DND-41 (cell line): ENCODE data around the gene KRT77.
"Not testable (repeated sequence)": the region's sequence is repeated elsewhere in the genome, so short reads cannot be mapped to it uniquely, and the experiment has no call there.

Experiments used
- ATAC-seq: fragments of 200-7000 bp; cut with Tn5 transposase; 3 replicates; pipeline ENCODE4 v1.9.1; 2021; ENCODE audit warnings: low read depth; ENCODE audit not compliant: insufficient read depth
- DNase-seq: peaks from one replicate; pipeline ENCODE4 v3.0.0-alpha.2; 2020
- H2AFZ ChIP-seq: 2 replicates; pipeline ENCODE4 v1.6.0; 2012; ENCODE audit warnings: low read depth, low read length
- H3K27ac ChIP-seq: 2 replicates; pipeline ENCODE4 v1.5.1; 2012; ENCODE audit warnings: low read length, inconsistent platforms
- H3K27me3 ChIP-seq: fragments of 200-600 bp; sonication (generic); 2 replicates; pipeline ENCODE4 v1.6.0; 2012; ENCODE audit warnings: low read length, mild to moderate bottlenecking, inconsistent platforms; ENCODE audit not compliant: insufficient read depth, poor library complexity
- H3K36me3 ChIP-seq: 2 replicates; pipeline ENCODE4 v1.5.1; 2012; ENCODE audit warnings: low read length, inconsistent platforms; ENCODE audit not compliant: insufficient read depth
- H3K4me1 ChIP-seq: 2 replicates; pipeline ENCODE4 v1.5.1; 2012; ENCODE audit warnings: mild to moderate bottlenecking, low read length; ENCODE audit not compliant: insufficient read depth
- H3K4me2 ChIP-seq: 2 replicates; pipeline ENCODE4 v1.6.0; 2012; ENCODE audit warnings: mild to moderate bottlenecking, moderate library complexity, low read length, inconsistent platforms; ENCODE audit not compliant: insufficient read depth
- H3K4me3 ChIP-seq, 2 experiments: fragments of 200-600 bp in 1 of 2; shearing (Covaris generic) in 1 of 2; 2 replicates each; pipeline ENCODE4 v1.5.1; 2012 to 2016; ENCODE audit warnings: inconsistent platforms in 2 of 2, low read length in 2 of 2, mild to moderate bottlenecking in 2 of 2, low read depth in 1 of 2, moderate library complexity in 1 of 2
- H3K79me2 ChIP-seq: 2 replicates; pipeline ENCODE4 v1.6.0; 2012; ENCODE audit warnings: low read length, inconsistent platforms; ENCODE audit not compliant: insufficient read depth
- H3K9ac ChIP-seq: 2 replicates; pipeline ENCODE4 v1.6.0; 2012; ENCODE audit warnings: low read depth, mild to moderate bottlenecking, inconsistent platforms, low read length, moderate library complexity
- H3K9me3 ChIP-seq: 2 replicates; pipeline ENCODE4 v1.5.1; 2012; ENCODE audit warnings: low read length, moderate library complexity, mild to moderate bottlenecking, inconsistent platforms; ENCODE audit not compliant: insufficient read depth, severe bottlenecking
- H4K20me1 ChIP-seq: 2 replicates; pipeline ENCODE4 v1.6.0; 2012; ENCODE audit warnings: low read length; ENCODE audit not compliant: insufficient read depth
- CTCF ChIP-seq: IDR thresholded peaks from 2 replicates; pipeline ENCODE4 v1.5.1; 2012; ENCODE audit warnings: borderline replicate concordance, low read length, moderate library complexity, mild to moderate bottlenecking; ENCODE audit not compliant: poor library complexity, severe bottlenecking; ENCODE audit errors: extremely low read depth
- EZH2 ChIP-seq: IDR thresholded peaks from 3 replicates; pipeline ENCODE4 v1.6.1; 2012; ENCODE audit warnings: borderline replicate concordance, low read depth, mild to moderate bottlenecking, moderate library complexity, low read length, inconsistent platforms; ENCODE audit not compliant: severe bottlenecking

The KRT77 gene

GRCh38 chr12:52713960-52714886, 10.9 kb upstream of the KRT77 start:
- no peak for ATAC-seq

GRCh38 chr12:52712122-52712521, 8.8 kb upstream of the KRT77 start:
- not testable (repeated sequence) for H3K27ac ChIP-seq, H3K4me2 ChIP-seq, DNase-seq, H3K79me2 ChIP-seq, H4K20me1 ChIP-seq, H3K4me1 ChIP-seq, H3K4me3 ChIP-seq, H3K36me3 ChIP-seq, ATAC-seq, H3K9ac ChIP-seq, H2AFZ ChIP-seq, H3K9me3 ChIP-seq
- peaks cover 11% of the 10 kb centered on the region for H3K27me3 ChIP-seq

More at GRCh38 chr12:52713960-52714886, 10.9 kb upstream of the KRT77 start:
- Histone ChIP-seq H3K4me1 (no peaks in the 10 kb centered on the region), H3K79me2 (no peaks in the 10 kb centered on the region), H3K9me3 (no peaks in the 10 kb centered on the region), H2AFZ (no peak overlapping the region), H3K27me3 (peaks cover 9% of the 10 kb centered on the region), H4K20me1 (peaks cover 3% of the 10 kb centered on the region; the same call in 1 of the 2 replicates), H3K36me3 (no peaks in the 10 kb centered on the region), H3K4me3 (no peak overlapping the region), H3K4me2 (no peak overlapping the region), H3K9ac (no peak overlapping the region), H3K27ac (no peak overlapping the region)
- no peak for TF ChIP-seq CTCF
- no peak for TF ChIP-seq EZH2
- DNase-seq = no peak

GRCh38 chr12:52710730-52711129, 7.4 kb upstream of the KRT77 start:
- no peaks in the 10 kb centered on the region for H3K36me3 ChIP-seq
- H3K4me3 ChIP-seq = no peak overlapping the region
- H3K4me2 ChIP-seq = no peak overlapping the region
- H3K4me1 ChIP-seq = no peaks in the 10 kb centered on the region
- H3K27me3 ChIP-seq = peaks cover 10% of the 10 kb centered on the region
- no peak for DNase-seq
- no peaks in the 10 kb centered on the region for H3K9me3 ChIP-seq
- no peak overlapping the region for H2AFZ ChIP-seq
- no peak for ATAC-seq
- H4K20me1 ChIP-seq = no peaks in the 10 kb centered on the region
- no peak for TF ChIP-seq CTCF
- no peak for TF ChIP-seq EZH2
- H3K9ac ChIP-seq = no peak overlapping the region
- no peak overlapping the region for H3K27ac ChIP-seq
- no peaks in the 10 kb centered on the region for H3K79me2 ChIP-seq

GRCh38 chr12:52708010-52708409, 4.7 kb upstream of the KRT77 start:
- no peak for ATAC-seq
- no peak for DNase-seq
- Histone ChIP-seq H3K4me2 (no peak overlapping the region), H3K79me2 (no peaks in the 10 kb centered on the region), H2AFZ (no peak overlapping the region), H3K9me3 (no peaks in the 10 kb centered on the region), H3K4me3 (no peak overlapping the region), H3K36me3 (no peaks in the 10 kb centered on the region), H3K9ac (no peak overlapping the region), H3K27me3 (peaks cover 12% of the 10 kb centered on the region), H3K27ac (no peak overlapping the region), H4K20me1 (no peaks in the 10 kb centered on the region), H3K4me1 (no peaks in the 10 kb centered on the region)
- TF ChIP-seq EZH2 (no peak), CTCF (no peak)
